GM12892 (cell line): ENCODE results near the gene MGMT.

Experiments
- POLR2A ChIP-seq: IDR thresholded peaks from 2 replicates; pipeline ENCODE4 v1.6.1; 2011; ENCODE audit warnings: low read depth, low read length, control low read depth
- POLR2AphosphoS5 ChIP-seq: IDR thresholded peaks from 2 replicates; pipeline ENCODE4 v1.6.1; 2011; ENCODE audit warnings: low read depth, low read length, control low read depth

DNA sequence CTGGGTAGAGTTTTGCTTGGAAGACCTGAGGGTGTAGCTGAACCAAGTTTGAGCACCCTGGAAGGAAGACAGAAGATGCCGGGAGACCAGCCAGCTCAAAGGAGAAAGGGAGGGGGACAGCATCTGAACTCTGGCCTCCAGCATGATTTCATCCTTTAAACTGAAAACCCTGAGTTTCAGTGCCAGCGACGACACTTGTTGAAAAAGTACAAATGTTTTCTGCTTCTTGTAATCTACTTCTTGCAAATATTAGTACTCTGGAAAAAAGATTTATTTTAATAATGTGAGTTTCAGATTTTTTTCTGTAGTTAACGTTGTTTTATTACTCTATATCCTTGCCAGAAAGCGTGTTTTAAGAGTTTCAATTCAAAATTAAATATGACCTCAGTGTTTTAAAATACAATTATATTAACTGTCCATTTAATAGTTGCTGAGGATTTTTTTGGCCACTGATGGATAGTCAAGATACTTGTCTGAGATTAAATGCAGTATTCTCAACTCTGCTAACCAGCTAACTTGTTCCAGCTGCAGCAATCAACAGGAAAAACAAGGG, 227.7 kb downstream of the MGMT start:
- no peak for TF ChIP-seq POLR2A
- TF ChIP-seq POLR2AphosphoS5, result no peak
